ENCODE results near the gene EMC10.

DNA sequence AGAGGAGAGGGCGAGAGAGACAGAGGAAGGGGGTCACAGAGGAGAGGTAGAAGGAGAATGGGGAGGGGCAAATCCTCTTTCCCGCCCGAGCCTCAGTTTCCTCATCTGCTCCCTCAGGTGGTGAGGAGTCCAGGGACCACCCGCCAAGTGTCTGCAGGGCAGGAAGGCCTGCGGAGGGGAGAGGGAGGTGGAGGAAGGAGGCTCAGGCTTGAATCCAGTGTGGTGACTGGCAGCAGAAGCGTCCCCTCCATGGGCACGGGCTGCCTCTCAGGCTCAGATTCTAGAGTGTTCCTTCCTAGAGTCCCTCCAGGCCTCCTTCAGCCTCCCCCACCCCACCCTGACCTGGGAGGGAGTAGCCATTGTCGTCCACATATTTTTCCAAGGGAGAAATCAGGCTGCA is 16.9 kb downstream of the EMC10 start:
- no peak for TF ChIP-seq RFX5 (IDR thresholded peaks at IDR 0.05)
- TF ChIP-seq MAFK (IDR thresholded peaks at IDR 0.05; ENCODE audit: partially characterized antibody), result no peak
- TF ChIP-seq RCOR1 (IDR thresholded peaks at IDR 0.05; ENCODE audit: low read depth, low read length), result no peak
- no peak for TF ChIP-seq EP300 (IDR thresholded peaks at IDR 0.05)
- TF ChIP-seq, protein P1, sequence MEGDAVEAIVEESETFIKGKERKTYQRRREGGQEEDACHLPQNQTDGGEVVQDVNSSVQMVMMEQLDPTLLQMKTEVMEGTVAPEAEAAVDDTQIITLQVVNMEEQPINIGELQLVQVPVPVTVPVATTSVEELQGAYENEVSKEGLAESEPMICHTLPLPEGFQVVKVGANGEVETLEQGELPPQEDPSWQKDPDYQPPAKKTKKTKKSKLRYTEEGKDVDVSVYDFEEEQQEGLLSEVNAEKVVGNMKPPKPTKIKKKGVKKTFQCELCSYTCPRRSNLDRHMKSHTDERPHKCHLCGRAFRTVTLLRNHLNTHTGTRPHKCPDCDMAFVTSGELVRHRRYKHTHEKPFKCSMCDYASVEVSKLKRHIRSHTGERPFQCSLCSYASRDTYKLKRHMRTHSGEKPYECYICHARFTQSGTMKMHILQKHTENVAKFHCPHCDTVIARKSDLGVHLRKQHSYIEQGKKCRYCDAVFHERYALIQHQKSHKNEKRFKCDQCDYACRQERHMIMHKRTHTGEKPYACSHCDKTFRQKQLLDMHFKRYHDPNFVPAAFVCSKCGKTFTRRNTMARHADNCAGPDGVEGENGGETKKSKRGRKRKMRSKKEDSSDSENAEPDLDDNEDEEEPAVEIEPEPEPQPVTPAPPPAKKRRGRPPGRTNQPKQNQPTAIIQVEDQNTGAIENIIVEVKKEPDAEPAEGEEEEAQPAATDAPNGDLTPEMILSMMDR (IDR thresholded peaks at IDR 0.05), result no peak
- no peak for TF ChIP-seq RAD21 (conservative IDR thresholded peaks at IDR 0.05 in 1 of 2, IDR thresholded peaks at IDR 0.05 in 1 of 2)
- no peak for TF ChIP-seq CBX8 (IDR thresholded peaks at IDR 0.05)
- TF ChIP-seq CBX2 (IDR thresholded peaks at IDR 0.05; ENCODE audit: borderline replicate concordance, low read depth), result no peak
- TF ChIP-seq RNF2 (IDR thresholded peaks at IDR 0.05; ENCODE audit: borderline replicate concordance, low read depth), result no peak
- no peak for TF ChIP-seq MYC (IDR thresholded peaks at IDR 0.05; ENCODE audit: borderline replicate concordance, low read length)
- TF ChIP-seq, protein P2, sequence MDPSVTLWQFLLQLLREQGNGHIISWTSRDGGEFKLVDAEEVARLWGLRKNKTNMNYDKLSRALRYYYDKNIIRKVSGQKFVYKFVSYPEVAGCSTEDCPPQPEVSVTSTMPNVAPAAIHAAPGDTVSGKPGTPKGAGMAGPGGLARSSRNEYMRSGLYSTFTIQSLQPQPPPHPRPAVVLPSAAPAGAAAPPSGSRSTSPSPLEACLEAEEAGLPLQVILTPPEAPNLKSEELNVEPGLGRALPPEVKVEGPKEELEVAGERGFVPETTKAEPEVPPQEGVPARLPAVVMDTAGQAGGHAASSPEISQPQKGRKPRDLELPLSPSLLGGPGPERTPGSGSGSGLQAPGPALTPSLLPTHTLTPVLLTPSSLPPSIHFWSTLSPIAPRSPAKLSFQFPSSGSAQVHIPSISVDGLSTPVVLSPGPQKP (IDR thresholded peaks at IDR 0.05; ENCODE audit: low read depth, low read length), result no peak
- TF ChIP-seq JUNB (IDR thresholded peaks at IDR 0.05), result no peak
- TF ChIP-seq, protein P3, sequence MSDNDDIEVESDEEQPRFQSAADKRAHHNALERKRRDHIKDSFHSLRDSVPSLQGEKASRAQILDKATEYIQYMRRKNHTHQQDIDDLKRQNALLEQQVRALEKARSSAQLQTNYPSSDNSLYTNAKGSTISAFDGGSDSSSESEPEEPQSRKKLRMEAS (IDR thresholded peaks at IDR 0.05), result no peak
